ENCODE data around the gene OR1F1.

DNA sequence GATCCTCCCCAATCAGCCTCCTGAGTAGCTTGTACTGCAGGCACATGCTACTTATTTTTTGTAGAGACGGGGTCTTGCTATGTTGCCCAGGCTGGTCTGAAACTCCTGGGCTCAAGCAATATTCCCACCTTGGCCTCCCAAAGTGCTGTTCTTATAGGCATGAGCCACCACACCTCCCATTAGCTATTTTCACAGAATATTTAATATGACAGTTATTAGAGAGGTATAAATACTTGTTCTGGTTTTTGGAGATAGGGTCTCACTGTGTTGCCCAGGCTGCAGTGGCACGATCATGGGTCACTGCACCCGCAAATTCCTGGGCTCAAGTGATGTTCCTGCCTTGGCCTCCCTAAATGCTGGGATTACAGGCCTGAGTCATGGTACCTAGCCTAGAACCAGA, 32.0 kb upstream of the OR1F1 start:
- no peak for TF ChIP-seq ZFP30 (CRISPR knock-in tag; IDR thresholded peaks at IDR 0.05)
- no peak for TF ChIP-seq PATZ1 (CRISPR knock-in tag; IDR thresholded peaks at IDR 0.05; ENCODE audit: borderline replicate concordance)
- TF ChIP-seq, protein P1, sequence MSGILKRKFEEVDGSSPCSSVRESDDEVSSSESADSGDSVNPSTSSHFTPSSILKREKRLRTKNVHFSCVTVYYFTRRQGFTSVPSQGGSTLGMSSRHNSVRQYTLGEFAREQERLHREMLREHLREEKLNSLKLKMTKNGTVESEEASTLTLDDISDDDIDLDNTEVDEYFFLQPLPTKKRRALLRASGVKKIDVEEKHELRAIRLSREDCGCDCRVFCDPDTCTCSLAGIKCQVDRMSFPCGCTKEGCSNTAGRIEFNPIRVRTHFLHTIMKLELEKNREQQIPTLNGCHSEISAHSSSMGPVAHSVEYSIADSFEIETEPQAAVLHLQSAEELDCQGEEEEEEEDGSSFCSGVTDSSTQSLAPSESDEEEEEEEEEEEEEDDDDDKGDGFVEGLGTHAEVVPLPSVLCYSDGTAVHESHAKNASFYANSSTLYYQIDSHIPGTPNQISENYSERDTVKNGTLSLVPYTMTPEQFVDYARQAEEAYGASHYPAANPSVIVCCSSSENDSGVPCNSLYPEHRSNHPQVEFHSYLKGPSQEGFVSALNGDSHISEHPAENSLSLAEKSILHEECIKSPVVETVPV (CRISPR knock-in tag; IDR thresholded peaks at IDR 0.05), result no peak
- TF ChIP-seq, protein P2, sequence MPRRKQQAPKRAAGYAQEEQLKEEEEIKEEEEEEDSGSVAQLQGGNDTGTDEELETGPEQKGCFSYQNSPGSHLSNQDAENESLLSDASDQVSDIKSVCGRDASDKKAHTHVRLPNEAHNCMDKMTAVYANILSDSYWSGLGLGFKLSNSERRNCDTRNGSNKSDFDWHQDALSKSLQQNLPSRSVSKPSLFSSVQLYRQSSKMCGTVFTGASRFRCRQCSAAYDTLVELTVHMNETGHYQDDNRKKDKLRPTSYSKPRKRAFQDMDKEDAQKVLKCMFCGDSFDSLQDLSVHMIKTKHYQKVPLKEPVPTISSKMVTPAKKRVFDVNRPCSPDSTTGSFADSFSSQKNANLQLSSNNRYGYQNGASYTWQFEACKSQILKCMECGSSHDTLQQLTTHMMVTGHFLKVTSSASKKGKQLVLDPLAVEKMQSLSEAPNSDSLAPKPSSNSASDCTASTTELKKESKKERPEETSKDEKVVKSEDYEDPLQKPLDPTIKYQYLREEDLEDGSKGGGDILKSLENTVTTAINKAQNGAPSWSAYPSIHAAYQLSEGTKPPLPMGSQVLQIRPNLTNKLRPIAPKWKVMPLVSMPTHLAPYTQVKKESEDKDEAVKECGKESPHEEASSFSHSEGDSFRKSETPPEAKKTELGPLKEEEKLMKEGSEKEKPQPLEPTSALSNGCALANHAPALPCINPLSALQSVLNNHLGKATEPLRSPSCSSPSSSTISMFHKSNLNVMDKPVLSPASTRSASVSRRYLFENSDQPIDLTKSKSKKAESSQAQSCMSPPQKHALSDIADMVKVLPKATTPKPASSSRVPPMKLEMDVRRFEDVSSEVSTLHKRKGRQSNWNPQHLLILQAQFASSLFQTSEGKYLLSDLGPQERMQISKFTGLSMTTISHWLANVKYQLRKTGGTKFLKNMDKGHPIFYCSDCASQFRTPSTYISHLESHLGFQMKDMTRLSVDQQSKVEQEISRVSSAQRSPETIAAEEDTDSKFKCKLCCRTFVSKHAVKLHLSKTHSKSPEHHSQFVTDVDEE (CRISPR knock-in tag; IDR thresholded peaks at IDR 0.05), result no peak
